Measurements from ENCODE around the gene MPZL3.

Gene MPZL3

GRCh38 chr11:118232659-118233058, 19.5 kb downstream of the MPZL3 start:
- peak in 1 of 2 donors; percentile 38 for DNase-seq (ENCODE audit: low read depth in 2 of 2)

- no peak for DNase-seq (ENCODE audit: low read depth in 2 of 2)
These were observed 20.7 kb downstream of the MPZL3 start for GRCh38 chr11:118231461-118231860.

GRCh38 chr11:118230088-118230487, 22.1 kb downstream of the MPZL3 start:
- DNase-seq (ENCODE audit: low read depth in 2 of 2), result no peak

GRCh38 chr11:118229274-118229847, 22.8 kb downstream of the MPZL3 start:
- DNase-seq (ENCODE audit: low read depth in 2 of 2), result no peak

GRCh38 chr11:118227865-118228785, 24.0 kb downstream of the MPZL3 start:
- no peak for DNase-seq (ENCODE audit: low read depth in 2 of 2)

GRCh38 chr11:118226781-118227180, 25.4 kb downstream of the MPZL3 start:
- no peak for DNase-seq (ENCODE audit: low read depth in 2 of 2)

GRCh38 chr11:118226296-118226695, 25.9 kb downstream of the MPZL3 start:
- DNase-seq (ENCODE audit: low read depth in 2 of 2), result no peak

- DNase-seq (ENCODE audit: low read depth in 2 of 2), result peak in 1 of 2 donors; percentile 38
These were observed 27.5 kb downstream of the MPZL3 start, which contains the start of gene JAML for GRCh38 chr11:118224511-118225188. Gene JAML (minus strand): TSS chr11:118225011. CDS start chr11:118214866, 10,145 bp downstream.

GRCh38 chr11:118223992-118224391, 28.2 kb downstream of the MPZL3 start:
- DNase-seq (ENCODE audit: low read depth in 2 of 2), result no peak

GRCh38 chr11:118223570-118223969, 28.6 kb downstream of the MPZL3 start:
- DNase-seq (ENCODE audit: low read depth in 2 of 2), result no peak

GRCh38 chr11:118222437-118222836, 29.7 kb downstream of the MPZL3 start:
- DNase-seq (ENCODE audit: low read depth in 2 of 2), result no peak

- DNase-seq (ENCODE audit: low read depth in 2 of 2), result no peak
These were observed 30.7 kb downstream of the MPZL3 start for GRCh38 chr11:118221419-118221818.

- no peak for DNase-seq (ENCODE audit: low read depth in 2 of 2)
These were observed 32.4 kb downstream of the MPZL3 start for GRCh38 chr11:118219732-118220131.

GRCh38 chr11:118219244-118219643, 32.9 kb downstream of the MPZL3 start:
- DNase-seq (ENCODE audit: low read depth in 2 of 2), result no peak

GRCh38 chr11:118217575-118217974, 34.6 kb downstream of the MPZL3 start:
- DNase-seq (ENCODE audit: low read depth in 2 of 2), result no peak

GRCh38 chr11:118216621-118217481, 35.3 kb downstream of the MPZL3 start:
- DNase-seq (ENCODE audit: low read depth in 2 of 2), result no peak

- DNase-seq (ENCODE audit: low read depth in 2 of 2), result no peak
These were observed 36.4 kb downstream of the MPZL3 start for GRCh38 chr11:118215765-118216164.

GRCh38 chr11:118215262-118215661, 36.9 kb downstream of the MPZL3 start:
- no peak for DNase-seq (ENCODE audit: low read depth in 2 of 2)

- no peak for DNase-seq (ENCODE audit: low read depth in 2 of 2)
These were observed 37.8 kb downstream of the MPZL3 start for GRCh38 chr11:118214210-118214914.

GRCh38 chr11:118213781-118214180, 38.4 kb downstream of the MPZL3 start:
- DNase-seq (ENCODE audit: low read depth in 2 of 2), result no peak

GRCh38 chr11:118213201-118213600, 39.0 kb downstream of the MPZL3 start:
- DNase-seq (ENCODE audit: low read depth in 2 of 2), result no peak
